ENCODE data around the gene PCMT1.

PCMT1 gene

GRCh38 chr6:149809798-149810197 is 60.3 kb downstream of the PCMT1 start:
- H3K27me3 ChIP-seq (ENCODE audit: insufficient read depth, poor library complexity, severe bottlenecking): no peaks in the 10 kb centered on the region
- no peak overlapping the region for H3K27ac ChIP-seq (replicated peaks)
- no peak overlapping the region for H3K4me3 ChIP-seq (replicated peaks; ENCODE audit: insufficient read depth, low read length)
- TF ChIP-seq GABPA (IDR thresholded peaks at IDR 0.05; ENCODE audit: low read depth): no peak
- no peak for TF ChIP-seq REST (IDR thresholded peaks at IDR 0.05; ENCODE audit: insufficient replicate concordance, low read depth)
- TF ChIP-seq CTCF (IDR thresholded peaks at IDR 0.05; ENCODE audit: insufficient read depth, low read length): no peak
- TF ChIP-seq POLR2AphosphoS5 (IDR thresholded peaks at IDR 0.05; ENCODE audit: low read depth): no peak
- TF ChIP-seq SPI1 (IDR thresholded peaks at IDR 0.05; ENCODE audit: borderline replicate concordance, low read depth): no peak
- DNase-seq (ENCODE audit: low read depth in 1 of 2, low spot score in 1 of 2): no peak

GRCh38 chr6:149813351-149813750 is 63.8 kb downstream of the PCMT1 start:
- DNase-seq (ENCODE audit: low read depth in 1 of 2, low spot score in 1 of 2): no peak
- TF ChIP-seq GABPA (IDR thresholded peaks at IDR 0.05; ENCODE audit: low read depth) (no peak), SPI1 (IDR thresholded peaks at IDR 0.05; ENCODE audit: borderline replicate concordance, low read depth) (no peak), CTCF (IDR thresholded peaks at IDR 0.05; ENCODE audit: insufficient read depth, low read length) (no peak), REST (IDR thresholded peaks at IDR 0.05; ENCODE audit: insufficient replicate concordance, low read depth) (no peak), POLR2AphosphoS5 (IDR thresholded peaks at IDR 0.05; ENCODE audit: low read depth) (no peak)
- H3K4me3 ChIP-seq (replicated peaks; ENCODE audit: insufficient read depth, low read length): no peak overlapping the region
- H3K27ac ChIP-seq (replicated peaks): no peak overlapping the region
- no peaks in the 10 kb centered on the region for H3K27me3 ChIP-seq (ENCODE audit: insufficient read depth, poor library complexity, severe bottlenecking)

- no peak overlapping the region for H3K4me3 ChIP-seq (replicated peaks; ENCODE audit: insufficient read depth, low read length)
These were observed 66.2 kb downstream of the PCMT1 start for GRCh38 chr6:149815788-149816187.

More at GRCh38 chr6:149815788-149816187, 66.2 kb downstream of the PCMT1 start:
- H3K27ac ChIP-seq (replicated peaks): no peak overlapping the region
- no peak for DNase-seq (ENCODE audit: low read depth in 1 of 2, low spot score in 1 of 2)
- no peaks in the 10 kb centered on the region for H3K27me3 ChIP-seq (ENCODE audit: insufficient read depth, poor library complexity, severe bottlenecking)
- TF ChIP-seq CTCF (IDR thresholded peaks at IDR 0.05; ENCODE audit: insufficient read depth, low read length) (no peak), REST (IDR thresholded peaks at IDR 0.05; ENCODE audit: insufficient replicate concordance, low read depth) (no peak), GABPA (IDR thresholded peaks at IDR 0.05; ENCODE audit: low read depth) (no peak), SPI1 (IDR thresholded peaks at IDR 0.05; ENCODE audit: borderline replicate concordance, low read depth) (no peak), POLR2AphosphoS5 (IDR thresholded peaks at IDR 0.05; ENCODE audit: low read depth) (no peak)
